Glomerular endothelial cell (primary cell): ENCODE data around the gene JAM2. TPM values are rescaled to one million over a fixed set of nuclear protein-coding genes. Genes with fewer than 3 reads are reported as not detected.

Source experiments
- DNase-seq: peaks from one replicate; pipeline ENCODE4 v3.0.0-alpha.2; 2011; ENCODE audit warnings: low read depth, low spot score; ENCODE audit errors: extremely low read depth
- total RNA-seq: library from RNA; depleted of rRNA; stranded (reverse); fragments of >200 nt; gene quantifications from 2 replicates; pipeline ENCODE4 v1.2.3, GENCODE V29; 2015

The JAM2 gene
- total RNA-seq, 1 donor from 2014 or later, result 8.5 TPM

- no peak for DNase-seq
Measured at GRCh38 chr21:25764065-25764464, 125.0 kb downstream of the JAM2 start.

Other genes starting within 250 kb of the JAM2 start
- gene MRPL39, start 31.8 kb upstream of the JAM2 start, total RNA-seq, result 22.3 and 40.0 TPM in 2 replicates
- 95.4 and 122 TPM in 2 replicates for gene ATP5PF, start 95.6 kb downstream of the JAM2 start, total RNA-seq
- gene GABPA, start 95.7 kb downstream of the JAM2 start, total RNA-seq, result 16.1 and 19.0 TPM in 2 replicates